ENCODE measurements around the gene CCDC28B. TPM values are rescaled to one million over a fixed set of nuclear protein-coding genes. Genes with fewer than 3 reads are reported as not detected.

CCDC28B gene
- total and polyA plus RNA-seq, 2 of the 13 experiments (the other 11 are each of a cell fraction or from before 2014, with no cell fraction given) = 2.6 to 3.5 TPM

- TF ChIP-seq ZHX1 (CRISPR knock-in tag; IDR thresholded peaks at IDR 0.05; ENCODE audit: low read depth) (no peak), ZNF83 (CRISPR knock-in tag; IDR thresholded peaks at IDR 0.05; ENCODE audit: borderline replicate concordance) (no peak), IKZF5 (CRISPR knock-in tag; IDR thresholded peaks at IDR 0.05) (0 out of 2 replicates have a peak, but pooled peaks have one; percentile 51), PHF8 (CRISPR knock-in tag; IDR thresholded peaks at IDR 0.05) (peak; percentile 61; the same call in 1 of the 2 replicates), TBP (CRISPR knock-in tag; IDR thresholded peaks at IDR 0.05) (no peak), SNRNP70 (IDR thresholded peaks at IDR 0.05; ENCODE audit: low read depth, low read length) (no peak), ZNF292 (CRISPR knock-in tag; IDR thresholded peaks at IDR 0.05; ENCODE audit: borderline replicate concordance, low read depth) (peak; percentile 79), MYNN (CRISPR knock-in tag; IDR thresholded peaks at IDR 0.05; ENCODE audit: low read depth) (no peak), MIXL1 (CRISPR knock-in tag; IDR thresholded peaks at IDR 0.05) (0 out of 2 replicates have a peak, but pooled peaks have one; percentile 12), ZNF703 (CRISPR knock-in tag; IDR thresholded peaks at IDR 0.05; ENCODE audit: borderline replicate concordance) (peak; percentile 69; the same call in 1 of the 2 replicates), KLF13 (CRISPR knock-in tag; IDR thresholded peaks at IDR 0.05) (no peak), ZNF512 (CRISPR knock-in tag; IDR thresholded peaks at IDR 0.05) (no peak), ZNF878 (CRISPR knock-in tag; IDR thresholded peaks at IDR 0.05) (no peak; the same call in 1 of the 2 replicates), ZNF552 (CRISPR knock-in tag; IDR thresholded peaks at IDR 0.05; ENCODE audit: borderline replicate concordance) (no peak), ZNF235 (CRISPR knock-in tag; IDR thresholded peaks at IDR 0.05; ENCODE audit: borderline replicate concordance) (no peak), ZSCAN20 (CRISPR knock-in tag; IDR thresholded peaks at IDR 0.05; ENCODE audit: borderline replicate concordance) (peak; percentile 77; the same call in 1 of the 2 replicates), JARID2 (CRISPR knock-in tag; IDR thresholded peaks at IDR 0.05; ENCODE audit: insufficient replicate concordance) (no peak), SIN3A (IDR thresholded peaks at IDR 0.05; ENCODE audit: borderline replicate concordance, low read depth, low read length) (no peak), ZNF672 (CRISPR knock-in tag; IDR thresholded peaks at IDR 0.05) (no peak), ZNF782 (CRISPR knock-in tag; IDR thresholded peaks at IDR 0.05; ENCODE audit: borderline replicate concordance) (peak; percentile 80; the same call in 1 of the 2 replicates), GLMP (CRISPR knock-in tag; IDR thresholded peaks at IDR 0.05; ENCODE audit: borderline replicate concordance) (no peak), MEIS2 (CRISPR knock-in tag; IDR thresholded peaks at IDR 0.05) (0 out of 2 replicates have a peak, but pooled peaks have one; percentile 56), ZNF777 (CRISPR knock-in tag; IDR thresholded peaks at IDR 0.05) (peak; percentile 66), NFYC (CRISPR knock-in tag; IDR thresholded peaks at IDR 0.05) (no peak)
Observed at GRCh38 chr1:32241001-32241763, 40.8 kb downstream of the CCDC28B start (continued).
